HepG2 (cell line): ENCODE results near the gene OAT. TPM values are rescaled to one million over a fixed set of nuclear protein-coding genes. Genes with fewer than 3 reads are reported as not detected.

Experiments used
- BCLAF1 ChIP-seq: fragments of 450-650 bp; IDR thresholded peaks from 2 replicates; pipeline ENCODE4 v1.6.1; 2017; ENCODE audit warnings: mild to moderate bottlenecking
- KIAA2018 ChIP-seq: sonication (generic); formaldehyde crosslinking; IDR thresholded peaks from 2 replicates; pipeline ENCODE4 v1.5.0; 2020; ENCODE audit warnings: mild to moderate bottlenecking, missing genetic modification reagents, borderline replicate concordance
- MAX ChIP-seq: IDR thresholded peaks from 2 replicates; pipeline ENCODE4 v1.6.1; 2012; ENCODE audit warnings: inconsistent platforms
- NR2F2 ChIP-seq: IDR thresholded peaks from 2 replicates; pipeline ENCODE4 v1.6.1; 2012; ENCODE audit warnings: low read depth, inconsistent platforms, borderline replicate concordance
- POLR2AphosphoS5 ChIP-seq: IDR thresholded peaks from 2 replicates; pipeline ENCODE4 v1.6.1; 2012; ENCODE audit warnings: low read depth, low read length
- PRPF4 ChIP-seq: fragments of 200-400 bp; formaldehyde crosslinking; IDR thresholded peaks from 2 replicates; pipeline ENCODE4 v1.6.1; 2016; ENCODE audit warnings: low read length, low read depth; ENCODE audit not compliant: poor library complexity, severe bottlenecking
- SP1 ChIP-seq, 2 experiments: fragments of 450-650 bp in 1 of 2; sonication (generic) in 1 of 2; formaldehyde crosslinking in 1 of 2; IDR thresholded peaks; 2 replicates each; pipeline versions ENCODE4 v1.4.0 to v1.6.1; 2016 to 2020; ENCODE audit warnings: missing genetic modification reagents in 1 of 2
- TARDBP ChIP-seq: sonication (generic); formaldehyde crosslinking; IDR thresholded peaks from 2 replicates; pipeline ENCODE4 v1.8.0; 2022; ENCODE audit warnings: mild to moderate bottlenecking, missing genetic modification reagents
- ZBTB14 ChIP-seq: sonication (generic); formaldehyde crosslinking; IDR thresholded peaks from 2 replicates; pipeline ENCODE4 v1.4.0; 2020; ENCODE audit warnings: missing genetic modification reagents
- ZBTB46 ChIP-seq: sonication (generic); formaldehyde crosslinking; IDR thresholded peaks from 2 replicates; pipeline ENCODE4 v1.4.0; 2020; ENCODE audit warnings: mild to moderate bottlenecking, missing genetic modification reagents, borderline replicate concordance
- ZNF484 ChIP-seq: sonication (generic); formaldehyde crosslinking; IDR thresholded peaks from 2 replicates; pipeline ENCODE4 v1.5.1; 2020; ENCODE audit warnings: mild to moderate bottlenecking, low read depth, missing genetic modification reagents, borderline replicate concordance
- ZNF674 ChIP-seq: sonication (generic); formaldehyde crosslinking; IDR thresholded peaks from 2 replicates; pipeline ENCODE4 v1.5.0; 2020; ENCODE audit warnings: low read depth, mild to moderate bottlenecking, missing genetic modification reagents
- ZNF781 ChIP-seq: sonication (generic); formaldehyde crosslinking; IDR thresholded peaks from 2 replicates; pipeline ENCODE4 v1.5.1; 2020; ENCODE audit warnings: borderline replicate concordance, mild to moderate bottlenecking, missing genetic modification reagents; ENCODE audit errors: not compliant biosample characterization
- polyA plus RNA-seq, 8 experiments: library from polyadenylated mRNA; depleted of rRNA in 3 of 8; stranded (reverse) in 7 of 8; unstranded in 1 of 8; fragments of >200 nt; fragmentation: Illumina TruSeq in 4 of 8; extraction: Trizol in 4 of 8; gene quantifications; 2 replicates each; pipeline versions ENCODE4 v1.2.1 to v1.2.3, GENCODE V29; 2011 to 2016; ENCODE audit warnings: low read depth in 4 of 8, missing spikeins in 1 of 8, mixed read lengths in 1 of 8; ENCODE audit not compliant: insufficient read depth in 1 of 8
- total RNA-seq, 5 experiments: library from RNA; depleted of rRNA; stranded (reverse); fragments of >200 nt; fragmentation: Illumina TruSeq; extraction: Trizol; gene quantifications; 2 replicates each; pipeline ENCODE4 v1.2.3, GENCODE V29; 2016; ENCODE audit warnings: low read depth in 1 of 5

OAT gene
- total and polyA plus RNA-seq, 2 of the 13 experiments (the other 11 are each of a cell fraction or from before 2014, with no cell fraction given) = 87.8 to 96.7 TPM

GRCh38 chr10:124388823-124389612, 29.7 kb downstream of the OAT start (continued):
- TF ChIP-seq KIAA2018 (CRISPR knock-in tag) (no peak), SP1 (IDR thresholded peaks at IDR 0.05) (no peak), SP1 (CRISPR knock-in tag; IDR thresholded peaks at IDR 0.05) (0 out of 2 replicates have a peak, but pooled peaks have one; percentile 51), ZNF781 (CRISPR knock-in tag) (no peak), ZNF484 (CRISPR knock-in tag) (no peak), PRPF4 (no peak), TARDBP (CRISPR knock-in tag) (peak; percentile 58; the same call in 1 of the 2 replicates), ZBTB14 (CRISPR knock-in tag) (peak; percentile 90), NR2F2 (no peak), BCLAF1 (no peak), ZBTB46 (CRISPR knock-in tag) (no peak), POLR2AphosphoS5 (no peak), MAX (peak; percentile 30; the same call in 1 of the 2 replicates), ZNF674 (CRISPR knock-in tag) (no peak)
